Breast epithelium (tissue), 4 donors: ENCODE results near the gene TRMT5. TPM values are rescaled to one million over a fixed set of nuclear protein-coding genes. Genes with fewer than 3 reads are reported as not detected.

Experiments used
- DNase-seq, 2 donors: peaks; one replicate each; pipeline ENCODE4 v3.0.0-alpha.2; 2019; ENCODE audit warnings: low spot score in 2 of 2
- H3K27ac ChIP-seq, 2 donors: fragments of 200-600 bp; sonication (generic) in 1 of 2; one replicate each; pipeline ENCODE4 v1.5.1; 2016 to 2019; ENCODE audit warnings: mild to moderate bottlenecking in 1 of 2
- H3K27me3 ChIP-seq, 2 donors: fragments of 200-600 bp; sonication (generic) in 1 of 2; one replicate each; pipeline versions ENCODE4 v1.5.1 to v1.6.0; 2017 to 2019; ENCODE audit warnings: control low read depth in 1 of 2, mild to moderate bottlenecking in 1 of 2
- H3K36me3 ChIP-seq: fragments of 200-600 bp; one replicate; pipeline ENCODE4 v1.5.1; 2019
- H3K4me1 ChIP-seq, 2 donors: fragments of 200-600 bp; sonication (generic); one replicate each; pipeline ENCODE4 v1.5.1; 2016 to 2019; ENCODE audit warnings: control low read depth in 1 of 2
- H3K4me3 ChIP-seq, 3 donors: fragments of 200-600 bp; sonication (generic); 1 replicate in 2 of 3; 2 replicates in 1 of 3; pipeline ENCODE4 v1.5.1; 2016 to 2019; ENCODE audit warnings: mild to moderate bottlenecking in 3 of 3, moderate library complexity in 2 of 3
- H3K9me3 ChIP-seq, 2 donors: fragments of 200-600 bp; sonication (generic) in 1 of 2; one replicate each; pipeline ENCODE4 v1.5.1; 2016 to 2019; ENCODE audit warnings: control low read depth in 1 of 2
- POLR2A ChIP-seq: fragments of 450-650 bp; IDR thresholded peaks from one replicate; pipeline ENCODE4 v1.6.1; 2016; ENCODE audit warnings: antibody characterized with exemption, mild to moderate bottlenecking, moderate library complexity
- POLR2AphosphoS5 ChIP-seq, 3 donors: sonication (generic); formaldehyde crosslinking; IDR thresholded peaks; one replicate each; pipeline ENCODE4 v1.6.1; 2017; ENCODE audit warnings: antibody characterized with exemption in 3 of 3
- intact Hi-C: fragments of 100-400 bp; cut with DNase I; formaldehyde crosslinking; loops from one replicate; pipeline ENCODE4 v1.15.1; 2023; ENCODE audit warnings: low total_unique reads
- total RNA-seq, 3 donors: library from RNA; depleted of rRNA; stranded (reverse); fragments of >200 nt; gene quantifications; one replicate each; pipeline ENCODE4 v1.1.0, GENCODE V29; 2016
- TF ChIP-seq, protein P1 (sequence below), 3 donors: fragments of 450-650 bp; IDR thresholded peaks; one replicate each; pipeline ENCODE4 v1.5.1; 2016 to 2017; ENCODE audit warnings: antibody characterized with exemption in 3 of 3, mild to moderate bottlenecking in 3 of 3, moderate library complexity in 3 of 3

TRMT5 gene
- total RNA-seq, 3 donors from 2014 or later, result 8.8 to 13.8 (median 11.4) TPM

DNA sequence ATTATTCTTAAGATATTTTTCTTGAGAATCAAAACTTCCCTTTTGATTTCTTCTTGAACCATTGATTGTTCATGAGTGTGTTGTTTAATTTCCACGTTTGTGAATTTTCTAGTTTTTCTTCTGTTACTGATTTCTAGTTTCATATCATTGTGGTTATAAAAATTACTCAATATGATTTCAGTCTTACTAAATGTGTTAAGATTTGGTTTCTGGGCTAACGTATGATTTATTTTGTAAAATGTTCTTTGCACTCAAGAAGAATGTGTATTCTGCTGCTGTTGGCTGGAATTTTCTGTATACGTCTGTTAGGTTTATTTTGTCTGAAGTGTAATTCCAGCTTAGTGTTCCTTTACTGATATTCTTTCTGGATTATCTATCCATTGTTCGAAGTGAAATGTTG, 24.7 kb downstream of the TRMT5 start:
- H3K27ac ChIP-seq, result no peak overlapping the region
- H3K4me3 ChIP-seq, result no peak overlapping the region
- H3K36me3 ChIP-seq, result no peaks in the 10 kb centered on the region
- no peaks in the 10 kb centered on the region for H3K4me1 ChIP-seq
- no peak for DNase-seq
- peaks cover 21 to 55% of the 10 kb centered on the region in 2 donors for H3K9me3 ChIP-seq
- H3K27me3 ChIP-seq, result no peaks in the 10 kb centered on the region
- TF ChIP-seq POLR2AphosphoS5 (IDR thresholded peaks at IDR 0.05), result no peak
- TF ChIP-seq, protein P1, sequence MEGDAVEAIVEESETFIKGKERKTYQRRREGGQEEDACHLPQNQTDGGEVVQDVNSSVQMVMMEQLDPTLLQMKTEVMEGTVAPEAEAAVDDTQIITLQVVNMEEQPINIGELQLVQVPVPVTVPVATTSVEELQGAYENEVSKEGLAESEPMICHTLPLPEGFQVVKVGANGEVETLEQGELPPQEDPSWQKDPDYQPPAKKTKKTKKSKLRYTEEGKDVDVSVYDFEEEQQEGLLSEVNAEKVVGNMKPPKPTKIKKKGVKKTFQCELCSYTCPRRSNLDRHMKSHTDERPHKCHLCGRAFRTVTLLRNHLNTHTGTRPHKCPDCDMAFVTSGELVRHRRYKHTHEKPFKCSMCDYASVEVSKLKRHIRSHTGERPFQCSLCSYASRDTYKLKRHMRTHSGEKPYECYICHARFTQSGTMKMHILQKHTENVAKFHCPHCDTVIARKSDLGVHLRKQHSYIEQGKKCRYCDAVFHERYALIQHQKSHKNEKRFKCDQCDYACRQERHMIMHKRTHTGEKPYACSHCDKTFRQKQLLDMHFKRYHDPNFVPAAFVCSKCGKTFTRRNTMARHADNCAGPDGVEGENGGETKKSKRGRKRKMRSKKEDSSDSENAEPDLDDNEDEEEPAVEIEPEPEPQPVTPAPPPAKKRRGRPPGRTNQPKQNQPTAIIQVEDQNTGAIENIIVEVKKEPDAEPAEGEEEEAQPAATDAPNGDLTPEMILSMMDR (IDR thresholded peaks at IDR 0.05), result no peak
- TF ChIP-seq POLR2A, result no peak
- intact Hi-C loops, result no loop called here

DNA sequence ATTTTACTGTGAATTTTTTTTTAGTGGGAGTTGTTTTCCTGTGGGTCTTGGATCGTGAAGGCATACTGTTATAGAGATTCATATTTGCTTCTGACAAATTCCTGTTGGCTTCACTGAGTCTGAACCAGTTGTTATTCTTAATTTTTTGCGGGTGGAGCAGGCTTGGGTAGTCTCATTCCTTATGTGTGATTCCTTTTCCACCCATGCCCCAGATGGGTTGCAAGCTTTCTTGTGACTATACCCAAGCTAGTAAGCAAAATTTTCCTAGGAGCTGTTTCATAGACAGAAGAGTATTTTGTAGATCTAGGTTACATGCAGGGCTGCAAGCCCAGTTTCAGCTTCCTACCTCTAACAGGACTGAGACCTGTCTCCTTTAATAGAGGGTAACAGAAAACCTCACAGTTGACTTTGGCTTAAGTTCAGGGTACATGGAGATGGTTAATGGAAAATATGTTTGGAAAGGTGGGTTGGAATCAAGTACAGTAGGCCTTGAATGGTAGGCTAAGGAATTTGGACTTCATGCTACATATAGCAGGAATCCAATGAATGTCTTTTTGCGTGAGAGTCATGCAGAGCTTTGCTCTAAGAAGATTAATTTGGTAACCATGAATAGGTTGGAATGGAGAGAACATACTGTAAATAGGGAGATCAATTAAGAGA, 29.0 kb downstream of the TRMT5 start:
- TF ChIP-seq, protein P1 (IDR thresholded peaks at IDR 0.05), result no peak
- Histone ChIP-seq H3K4me3 (no peak overlapping the region), H3K4me1 (no peaks in the 10 kb centered on the region), H3K9me3 (peaks cover 0 to 30% of the 10 kb centered on the region in 2 donors), H3K36me3 (no peaks in the 10 kb centered on the region), H3K27ac (no peak overlapping the region), H3K27me3 (no peaks in the 10 kb centered on the region)
- intact Hi-C loops, result no loop called here
- DNase-seq, result no peak

GRCh38 chr14:60946773-60947172, 34.1 kb downstream of the TRMT5 start:
- TF ChIP-seq, protein P1 (IDR thresholded peaks at IDR 0.05), result no peak
- no peak for TF ChIP-seq POLR2A
- TF ChIP-seq POLR2AphosphoS5 (IDR thresholded peaks at IDR 0.05), result no peak
- intact Hi-C loops, result no loop called here
- Histone ChIP-seq H3K27ac (no peak overlapping the region), H3K36me3 (no peaks in the 10 kb centered on the region), H3K27me3 (no peaks in the 10 kb centered on the region), H3K4me3 (no peak overlapping the region), H3K9me3 (no peaks in the 10 kb centered on the region), H3K4me1 (no peaks in the 10 kb centered on the region)
- DNase-seq, result no peak

DNA sequence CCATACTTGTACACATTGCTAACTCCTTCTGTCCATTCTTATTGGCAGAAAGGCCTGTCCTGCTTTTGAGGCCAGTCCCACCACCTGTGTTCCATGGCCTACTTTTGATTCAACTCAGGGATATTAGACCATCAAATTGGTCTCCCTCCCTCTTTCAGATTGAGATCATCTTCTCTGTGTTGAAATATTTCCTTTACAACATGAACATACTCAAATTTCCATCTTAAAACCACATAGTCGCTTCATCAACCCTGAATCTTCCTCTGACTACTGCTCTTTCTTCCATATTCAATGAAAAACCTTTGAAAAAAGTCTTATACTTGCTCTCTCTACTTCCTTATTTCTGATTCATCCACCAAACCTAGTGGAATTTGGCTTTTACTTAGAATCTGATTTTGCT, 34.9 kb downstream of the TRMT5 start:
- H3K36me3 ChIP-seq, result no peaks in the 10 kb centered on the region
- H3K9me3 ChIP-seq, result no peaks in the 10 kb centered on the region
- intact Hi-C loops, result no loop called here
- no peaks in the 10 kb centered on the region for H3K27me3 ChIP-seq
- H3K27ac ChIP-seq, result no peak overlapping the region
- TF ChIP-seq POLR2AphosphoS5 (IDR thresholded peaks at IDR 0.05) (no peak), POLR2A (no peak)
- TF ChIP-seq, protein P1 (IDR thresholded peaks at IDR 0.05), result no peak
- no peaks in the 10 kb centered on the region for H3K4me1 ChIP-seq
- no peak overlapping the region for H3K4me3 ChIP-seq
- DNase-seq, result no peak

DNA sequence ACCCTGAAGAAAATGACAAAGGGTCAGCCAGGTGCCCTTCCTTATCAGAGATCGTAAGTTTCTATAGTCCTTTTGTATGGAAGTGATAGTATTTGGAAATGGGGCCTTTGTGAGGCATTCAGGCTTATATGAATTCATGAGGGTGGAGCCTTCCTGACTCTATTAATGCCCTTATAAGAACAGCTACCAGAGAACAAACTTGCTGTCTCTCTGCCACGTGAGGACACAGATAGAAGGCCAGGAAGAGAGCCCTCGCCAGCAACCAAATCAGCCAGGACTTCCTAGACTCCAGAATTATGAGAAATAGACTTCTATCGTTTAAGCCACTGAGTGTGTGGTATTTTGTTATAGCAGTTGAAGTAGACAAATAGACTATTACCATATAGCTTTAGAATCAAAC, 36.7 kb downstream of the TRMT5 start:
- no peaks in the 10 kb centered on the region for H3K36me3 ChIP-seq
- H3K9me3 ChIP-seq, result no peaks in the 10 kb centered on the region
- H3K27me3 ChIP-seq, result no peaks in the 10 kb centered on the region
- no peak for TF ChIP-seq POLR2A
- TF ChIP-seq, protein P1 (IDR thresholded peaks at IDR 0.05), result no peak
- DNase-seq, result no peak
- H3K27ac ChIP-seq, result no peak overlapping the region
- no peak overlapping the region for H3K4me3 ChIP-seq
- intact Hi-C loops, result no loop called here
- H3K4me1 ChIP-seq, result no peaks in the 10 kb centered on the region
